Measurements from ENCODE around the gene NEUROG1.

The NEUROG1 gene

DNA sequence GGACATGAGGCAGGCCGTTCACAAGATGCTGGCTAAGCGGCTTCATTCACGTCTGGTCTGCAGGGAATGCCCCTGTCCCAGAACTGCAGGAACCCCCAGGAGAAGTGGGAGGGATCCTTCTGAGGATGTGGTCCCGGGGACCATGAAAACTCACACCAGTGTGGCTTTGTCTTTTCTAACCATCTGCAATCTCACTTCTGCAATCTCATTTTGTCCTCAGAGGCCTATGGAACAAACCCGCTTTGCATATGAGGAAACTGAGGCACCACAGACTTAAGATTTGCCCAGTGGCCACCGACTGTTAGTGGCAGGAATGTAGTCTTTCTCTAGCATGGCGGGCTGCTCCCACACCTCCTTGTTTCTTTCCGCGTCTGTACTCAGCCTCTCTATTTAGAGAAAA, 36.1 kb upstream of the NEUROG1 start:
- ChIA-PET POLR2A (no interaction called here), CTCF (interaction anchor here (0.5 to 17.7 kb wide), 6 partner anchors 19 to 959 kb away, joined by 3 to 319 read pairs (median 16); partner anchors contain the start of gene SLC25A48)
- no peak overlapping the region for H3K27ac ChIP-seq (ENCODE audit: extremely low read depth, low read depth, low read length)
- H3K9me3 ChIP-seq (ENCODE audit: control insufficient read depth, insufficient read depth, low read depth, low read length) = no peaks in the 10 kb centered on the region
- no peaks in the 10 kb centered on the region for H3K4me1 ChIP-seq (ENCODE audit: control insufficient read depth, insufficient read depth, low read length)
- H3K4me3 ChIP-seq (ENCODE audit: low read depth, low read length) = no peak overlapping the region
- no peaks in the 10 kb centered on the region for H3K36me3 ChIP-seq (ENCODE audit: control insufficient read depth in 2 of 2, insufficient read depth in 1 of 2, low read length in 2 of 2)
- TF ChIP-seq ZNF223 (tag by site-specific recombination; IDR thresholded peaks at IDR 0.05) = no peak
- TF ChIP-seq, protein P1, sequence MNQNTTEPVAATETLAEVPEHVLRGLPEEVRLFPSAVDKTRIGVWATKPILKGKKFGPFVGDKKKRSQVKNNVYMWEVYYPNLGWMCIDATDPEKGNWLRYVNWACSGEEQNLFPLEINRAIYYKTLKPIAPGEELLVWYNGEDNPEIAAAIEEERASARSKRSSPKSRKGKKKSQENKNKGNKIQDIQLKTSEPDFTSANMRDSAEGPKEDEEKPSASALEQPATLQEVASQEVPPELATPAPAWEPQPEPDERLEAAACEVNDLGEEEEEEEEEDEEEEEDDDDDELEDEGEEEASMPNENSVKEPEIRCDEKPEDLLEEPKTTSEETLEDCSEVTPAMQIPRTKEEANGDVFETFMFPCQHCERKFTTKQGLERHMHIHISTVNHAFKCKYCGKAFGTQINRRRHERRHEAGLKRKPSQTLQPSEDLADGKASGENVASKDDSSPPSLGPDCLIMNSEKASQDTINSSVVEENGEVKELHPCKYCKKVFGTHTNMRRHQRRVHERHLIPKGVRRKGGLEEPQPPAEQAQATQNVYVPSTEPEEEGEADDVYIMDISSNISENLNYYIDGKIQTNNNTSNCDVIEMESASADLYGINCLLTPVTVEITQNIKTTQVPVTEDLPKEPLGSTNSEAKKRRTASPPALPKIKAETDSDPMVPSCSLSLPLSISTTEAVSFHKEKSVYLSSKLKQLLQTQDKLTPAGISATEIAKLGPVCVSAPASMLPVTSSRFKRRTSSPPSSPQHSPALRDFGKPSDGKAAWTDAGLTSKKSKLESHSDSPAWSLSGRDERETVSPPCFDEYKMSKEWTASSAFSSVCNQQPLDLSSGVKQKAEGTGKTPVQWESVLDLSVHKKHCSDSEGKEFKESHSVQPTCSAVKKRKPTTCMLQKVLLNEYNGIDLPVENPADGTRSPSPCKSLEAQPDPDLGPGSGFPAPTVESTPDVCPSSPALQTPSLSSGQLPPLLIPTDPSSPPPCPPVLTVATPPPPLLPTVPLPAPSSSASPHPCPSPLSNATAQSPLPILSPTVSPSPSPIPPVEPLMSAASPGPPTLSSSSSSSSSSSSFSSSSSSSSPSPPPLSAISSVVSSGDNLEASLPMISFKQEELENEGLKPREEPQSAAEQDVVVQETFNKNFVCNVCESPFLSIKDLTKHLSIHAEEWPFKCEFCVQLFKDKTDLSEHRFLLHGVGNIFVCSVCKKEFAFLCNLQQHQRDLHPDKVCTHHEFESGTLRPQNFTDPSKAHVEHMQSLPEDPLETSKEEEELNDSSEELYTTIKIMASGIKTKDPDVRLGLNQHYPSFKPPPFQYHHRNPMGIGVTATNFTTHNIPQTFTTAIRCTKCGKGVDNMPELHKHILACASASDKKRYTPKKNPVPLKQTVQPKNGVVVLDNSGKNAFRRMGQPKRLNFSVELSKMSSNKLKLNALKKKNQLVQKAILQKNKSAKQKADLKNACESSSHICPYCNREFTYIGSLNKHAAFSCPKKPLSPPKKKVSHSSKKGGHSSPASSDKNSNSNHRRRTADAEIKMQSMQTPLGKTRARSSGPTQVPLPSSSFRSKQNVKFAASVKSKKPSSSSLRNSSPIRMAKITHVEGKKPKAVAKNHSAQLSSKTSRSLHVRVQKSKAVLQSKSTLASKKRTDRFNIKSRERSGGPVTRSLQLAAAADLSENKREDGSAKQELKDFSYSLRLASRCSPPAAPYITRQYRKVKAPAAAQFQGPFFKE (tag by site-specific recombination; IDR thresholded peaks at IDR 0.05; ENCODE audit: borderline replicate concordance) = no peak
- TF ChIP-seq ZNF184 (tag by site-specific recombination; IDR thresholded peaks at IDR 0.05) = no peak
- TF ChIP-seq ZNF16 (tag by site-specific recombination; IDR thresholded peaks at IDR 0.05; ENCODE audit: low read depth) = no peak
- no peak for TF ChIP-seq ZNF426 (tag by site-specific recombination; IDR thresholded peaks at IDR 0.05)
- TF ChIP-seq ZFP37 (tag by site-specific recombination; IDR thresholded peaks at IDR 0.05) = no peak
- no peak for TF ChIP-seq ZNF510 (tag by site-specific recombination; IDR thresholded peaks at IDR 0.05; ENCODE audit: insufficient replicate concordance)
- TF ChIP-seq ZNF404 (tag by site-specific recombination; IDR thresholded peaks at IDR 0.05) = no peak
- no peak for TF ChIP-seq ZNF138 (tag by site-specific recombination; IDR thresholded peaks at IDR 0.05; ENCODE audit: borderline replicate concordance)
- TF ChIP-seq, protein P2, sequence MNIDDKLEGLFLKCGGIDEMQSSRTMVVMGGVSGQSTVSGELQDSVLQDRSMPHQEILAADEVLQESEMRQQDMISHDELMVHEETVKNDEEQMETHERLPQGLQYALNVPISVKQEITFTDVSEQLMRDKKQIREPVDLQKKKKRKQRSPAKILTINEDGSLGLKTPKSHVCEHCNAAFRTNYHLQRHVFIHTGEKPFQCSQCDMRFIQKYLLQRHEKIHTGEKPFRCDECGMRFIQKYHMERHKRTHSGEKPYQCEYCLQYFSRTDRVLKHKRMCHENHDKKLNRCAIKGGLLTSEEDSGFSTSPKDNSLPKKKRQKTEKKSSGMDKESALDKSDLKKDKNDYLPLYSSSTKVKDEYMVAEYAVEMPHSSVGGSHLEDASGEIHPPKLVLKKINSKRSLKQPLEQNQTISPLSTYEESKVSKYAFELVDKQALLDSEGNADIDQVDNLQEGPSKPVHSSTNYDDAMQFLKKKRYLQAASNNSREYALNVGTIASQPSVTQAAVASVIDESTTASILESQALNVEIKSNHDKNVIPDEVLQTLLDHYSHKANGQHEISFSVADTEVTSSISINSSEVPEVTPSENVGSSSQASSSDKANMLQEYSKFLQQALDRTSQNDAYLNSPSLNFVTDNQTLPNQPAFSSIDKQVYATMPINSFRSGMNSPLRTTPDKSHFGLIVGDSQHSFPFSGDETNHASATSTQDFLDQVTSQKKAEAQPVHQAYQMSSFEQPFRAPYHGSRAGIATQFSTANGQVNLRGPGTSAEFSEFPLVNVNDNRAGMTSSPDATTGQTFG (tag by site-specific recombination; IDR thresholded peaks at IDR 0.05; ENCODE audit: borderline replicate concordance) = no peak
- TF ChIP-seq SCRT1 (tag by site-specific recombination; IDR thresholded peaks at IDR 0.05; ENCODE audit: borderline replicate concordance) = no peak
- TF ChIP-seq, protein P3, sequence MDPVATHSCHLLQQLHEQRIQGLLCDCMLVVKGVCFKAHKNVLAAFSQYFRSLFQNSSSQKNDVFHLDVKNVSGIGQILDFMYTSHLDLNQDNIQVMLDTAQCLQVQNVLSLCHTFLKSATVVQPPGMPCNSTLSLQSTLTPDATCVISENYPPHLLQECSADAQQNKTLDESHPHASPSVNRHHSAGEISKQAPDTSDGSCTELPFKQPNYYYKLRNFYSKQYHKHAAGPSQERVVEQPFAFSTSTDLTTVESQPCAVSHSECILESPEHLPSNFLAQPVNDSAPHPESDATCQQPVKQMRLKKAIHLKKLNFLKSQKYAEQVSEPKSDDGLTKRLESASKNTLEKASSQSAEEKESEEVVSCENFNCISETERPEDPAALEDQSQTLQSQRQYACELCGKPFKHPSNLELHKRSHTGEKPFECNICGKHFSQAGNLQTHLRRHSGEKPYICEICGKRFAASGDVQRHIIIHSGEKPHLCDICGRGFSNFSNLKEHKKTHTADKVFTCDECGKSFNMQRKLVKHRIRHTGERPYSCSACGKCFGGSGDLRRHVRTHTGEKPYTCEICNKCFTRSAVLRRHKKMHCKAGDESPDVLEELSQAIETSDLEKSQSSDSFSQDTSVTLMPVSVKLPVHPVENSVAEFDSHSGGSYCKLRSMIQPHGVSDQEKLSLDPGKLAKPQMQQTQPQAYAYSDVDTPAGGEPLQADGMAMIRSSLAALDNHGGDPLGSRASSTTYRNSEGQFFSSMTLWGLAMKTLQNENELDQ (tag by site-specific recombination; IDR thresholded peaks at IDR 0.05; ENCODE audit: low read depth) = no peak
- no peak for TF ChIP-seq OSR2 (tag by site-specific recombination; IDR thresholded peaks at IDR 0.05)
- TF ChIP-seq GFI1B (tag by site-specific recombination; IDR thresholded peaks at IDR 0.05) = no peak
- TF ChIP-seq KLF1 (tag by site-specific recombination; IDR thresholded peaks at IDR 0.05) = no peak
- TF ChIP-seq, protein P4, sequence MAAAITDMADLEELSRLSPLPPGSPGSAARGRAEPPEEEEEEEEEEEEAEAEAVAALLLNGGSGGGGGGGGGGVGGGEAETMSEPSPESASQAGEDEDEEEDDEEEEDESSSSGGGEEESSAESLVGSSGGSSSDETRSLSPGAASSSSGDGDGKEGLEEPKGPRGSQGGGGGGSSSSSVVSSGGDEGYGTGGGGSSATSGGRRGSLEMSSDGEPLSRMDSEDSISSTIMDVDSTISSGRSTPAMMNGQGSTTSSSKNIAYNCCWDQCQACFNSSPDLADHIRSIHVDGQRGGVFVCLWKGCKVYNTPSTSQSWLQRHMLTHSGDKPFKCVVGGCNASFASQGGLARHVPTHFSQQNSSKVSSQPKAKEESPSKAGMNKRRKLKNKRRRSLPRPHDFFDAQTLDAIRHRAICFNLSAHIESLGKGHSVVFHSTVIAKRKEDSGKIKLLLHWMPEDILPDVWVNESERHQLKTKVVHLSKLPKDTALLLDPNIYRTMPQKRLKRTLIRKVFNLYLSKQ (tag by site-specific recombination; IDR thresholded peaks at IDR 0.05; ENCODE audit: borderline replicate concordance) = no peak
- no peak for TF ChIP-seq ZNF335 (tag by site-specific recombination; conservative IDR thresholded peaks at IDR 0.05)
- no peak for TF ChIP-seq ZNF561 (tag by site-specific recombination; IDR thresholded peaks at IDR 0.05; ENCODE audit: borderline replicate concordance)
- TF ChIP-seq ZNF433 (tag by site-specific recombination; IDR thresholded peaks at IDR 0.05; ENCODE audit: low read depth) = no peak
- no peak for TF ChIP-seq ZNF211 (tag by site-specific recombination; IDR thresholded peaks at IDR 0.05; ENCODE audit: low read depth)

Data from HEK293 (cell line).